ENCODE data around the gene ZNF223.

ZNF223 gene

GRCh38 chr19:44051650-44052402 is at the start of gene ZNF223:
Gene ZNF223 (plus strand): TSS chr19:44052036. CDS start chr19:44055177, 3,141 bp downstream.
- DNase-seq (ENCODE audit: low read depth), result peak; percentile 91

- no peak for DNase-seq (ENCODE audit: low read depth)
These were observed 49.6 kb upstream of the ZNF223 start for GRCh38 chr19:44002212-44002565.

DNA sequence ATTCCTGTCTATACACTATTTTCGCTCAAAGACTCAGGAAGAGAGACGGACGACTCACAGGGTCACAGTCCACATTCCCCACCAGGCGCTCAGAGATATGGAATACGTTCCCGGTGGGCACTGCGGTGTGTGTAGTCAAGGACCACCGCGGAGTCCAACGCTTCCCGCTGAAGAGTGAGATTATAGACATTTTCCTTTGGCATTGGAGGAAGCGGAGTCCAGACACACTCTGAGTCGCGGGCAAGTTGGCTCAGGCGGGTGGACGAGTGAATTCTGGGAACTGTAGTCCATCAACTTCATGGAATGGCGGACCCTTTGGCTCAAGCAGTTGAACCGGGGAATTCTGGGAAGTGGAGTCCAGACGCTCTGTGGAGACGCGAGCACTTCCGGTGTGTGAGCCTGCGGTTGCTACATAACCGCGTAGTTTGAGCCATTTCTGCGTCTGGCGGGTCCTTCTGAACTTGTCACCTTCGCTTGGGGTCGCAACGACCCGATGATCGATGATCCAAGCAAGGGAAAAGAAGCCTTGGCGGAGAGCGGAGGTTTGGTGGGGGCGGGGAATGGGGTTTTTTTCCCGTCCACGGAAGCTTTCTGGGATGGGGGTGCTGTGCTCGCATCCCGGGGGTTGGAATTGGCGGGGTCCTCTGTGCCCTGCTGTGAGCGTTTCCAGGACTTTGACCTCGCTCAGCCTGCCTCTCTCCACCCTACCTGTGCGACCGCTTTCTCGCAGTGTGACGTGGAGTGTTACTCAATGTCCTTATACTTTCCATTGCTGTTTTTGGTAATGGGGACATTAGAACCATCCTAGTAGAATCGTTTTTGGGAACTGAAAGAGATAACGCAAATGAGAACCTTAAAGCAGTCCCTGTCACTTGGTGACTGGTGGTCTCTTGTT is 49.0 kb upstream of the ZNF223 start, which contains the start of gene ZNF230:
TSS of gene ZNF230 (plus strand) at position 392 of the 895 bp plus-strand sequence. CDS start 4,122 bp downstream, outside the sequence.
- DNase-seq (ENCODE audit: low read depth), result peak; percentile 93

DNA sequence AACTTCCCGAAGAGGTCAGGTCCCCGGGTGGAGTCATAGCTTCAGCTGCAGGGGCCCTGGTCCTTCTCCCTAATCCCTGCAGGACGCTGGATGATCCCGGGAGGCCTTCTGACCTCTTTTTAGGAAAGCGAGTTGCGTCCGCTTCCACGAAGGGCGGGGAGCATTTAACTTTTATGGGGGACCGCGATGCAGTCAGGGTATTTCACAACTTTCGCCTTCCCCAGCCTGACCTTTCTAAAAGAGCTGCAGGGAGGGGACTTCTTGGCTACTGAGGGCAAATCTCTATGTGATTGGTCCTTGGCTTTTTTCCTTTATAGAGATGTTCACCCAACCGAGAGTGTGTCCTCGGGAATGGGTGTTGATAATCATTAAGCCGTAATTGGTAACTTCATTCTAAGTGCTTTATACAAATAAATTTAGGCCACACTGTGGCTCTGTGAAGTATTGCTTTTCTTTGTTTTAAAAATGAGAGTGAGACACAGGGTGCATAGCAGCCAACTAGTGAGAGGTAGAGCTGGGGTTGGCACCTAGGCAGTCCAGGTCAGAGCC is 48.3 kb upstream of the ZNF223 start:
- DNase-seq (ENCODE audit: low read depth), result no peak

- DNase-seq (ENCODE audit: low read depth), result no peak
These were observed 45.9 kb upstream of the ZNF223 start for GRCh38 chr19:44005973-44006372.

GRCh38 chr19:44007473-44007872 is 44.4 kb upstream of the ZNF223 start:
- DNase-seq (ENCODE audit: low read depth), result no peak

DNA sequence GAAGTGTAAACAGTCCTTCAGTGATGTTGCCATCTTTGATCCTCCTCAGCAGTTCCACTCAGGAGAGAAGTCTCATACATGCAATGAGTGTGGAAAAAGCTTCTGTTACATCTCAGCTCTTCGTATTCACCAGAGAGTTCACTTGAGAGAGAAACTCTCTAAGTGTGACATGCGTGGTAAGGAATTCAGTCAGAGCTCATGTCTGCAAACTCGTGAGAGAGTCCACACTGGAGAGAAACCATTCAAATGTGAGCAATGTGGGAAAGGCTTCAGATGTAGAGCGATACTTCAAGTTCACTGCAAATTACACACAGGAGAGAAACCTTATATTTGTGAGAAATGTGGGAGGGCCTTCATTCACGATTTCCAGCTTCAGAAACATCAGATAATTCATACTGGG is 41.4 kb upstream of the ZNF223 start:
- DNase-seq (ENCODE audit: low read depth), result no peak

DNA sequence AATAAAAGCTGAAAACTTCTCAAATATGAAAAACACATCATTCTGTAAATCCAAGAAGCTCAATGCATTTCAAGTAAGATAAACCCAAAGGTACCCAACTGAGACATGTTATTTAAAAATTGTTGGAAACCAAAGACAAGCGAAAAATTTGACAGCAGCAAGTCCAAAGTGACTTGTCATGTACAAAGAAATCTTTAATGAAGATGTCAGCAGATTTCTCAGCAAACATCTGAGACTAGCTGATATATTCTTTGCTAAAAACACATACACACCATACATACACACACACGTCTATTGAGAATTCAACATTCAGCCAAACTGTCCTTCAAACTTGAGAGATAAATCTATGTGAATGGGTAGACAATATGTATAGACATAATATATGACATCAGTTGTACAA is 32.3 kb upstream of the ZNF223 start:
- DNase-seq (ENCODE audit: low read depth), result no peak

DNA sequence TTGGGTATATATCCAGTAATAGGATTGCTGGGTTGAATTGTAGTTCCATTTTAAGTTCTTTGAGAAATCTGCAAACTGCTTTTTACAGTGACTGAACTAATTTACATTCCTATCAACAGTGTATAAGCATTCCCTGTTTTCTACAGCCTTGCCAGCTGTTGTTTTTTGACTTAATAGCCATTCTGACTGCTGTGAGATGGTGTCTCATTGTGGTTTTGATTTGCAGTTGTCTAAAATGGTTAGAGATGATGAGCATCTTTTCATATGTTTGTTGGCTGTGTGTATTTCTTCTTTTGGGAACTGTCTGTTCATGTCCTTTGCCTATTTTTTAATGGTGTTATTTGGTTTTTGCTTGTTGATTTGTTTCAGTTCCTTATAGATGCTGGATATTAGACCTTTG is 30.6 kb upstream of the ZNF223 start:
- DNase-seq (ENCODE audit: low read depth), result no peak

- no peak for DNase-seq (ENCODE audit: low read depth)
These were observed 27.0 kb upstream of the ZNF223 start for GRCh38 chr19:44024900-44025216.

GRCh38 chr19:44025217-44025936 is 26.5 kb upstream of the ZNF223 start, which contains the start of gene ZNF222:
Gene ZNF222 (plus strand): TSS chr19:44025379. CDS start chr19:44025437, 58 bp downstream.
- peak; percentile 77 for DNase-seq (ENCODE audit: low read depth)

- no peak for DNase-seq (ENCODE audit: low read depth)
These were observed 25.2 kb upstream of the ZNF223 start for GRCh38 chr19:44026622-44027021.

DNA sequence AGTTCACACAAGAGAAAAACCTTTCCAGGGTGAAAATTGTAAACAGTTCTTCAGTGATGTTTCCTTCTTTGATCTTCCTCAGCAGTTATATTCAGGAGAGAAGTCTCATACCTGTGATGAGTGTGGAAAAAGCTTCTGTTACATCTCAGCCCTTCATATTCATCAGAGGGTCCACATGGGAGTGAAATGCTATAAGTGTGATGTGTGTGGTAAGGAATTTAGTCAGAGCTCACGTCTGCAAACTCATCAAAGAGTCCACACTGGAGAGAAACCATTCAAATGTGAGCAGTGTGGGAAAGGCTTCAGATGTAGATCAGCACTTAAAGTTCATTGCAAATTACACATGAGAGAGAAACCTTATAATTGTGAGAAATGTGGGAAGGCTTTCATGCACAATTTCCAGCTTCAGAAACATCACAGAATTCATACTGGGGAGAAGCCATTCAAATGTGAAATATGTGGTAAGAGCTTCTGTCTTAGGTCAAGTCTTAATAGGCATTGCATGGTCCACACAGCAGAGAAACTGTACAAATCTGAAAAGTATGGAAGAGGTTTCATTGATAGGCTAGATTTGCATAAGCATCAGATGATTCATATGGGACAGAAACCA is 19.7 kb upstream of the ZNF223 start:
- no peak for DNase-seq (ENCODE audit: low read depth)

DNA sequence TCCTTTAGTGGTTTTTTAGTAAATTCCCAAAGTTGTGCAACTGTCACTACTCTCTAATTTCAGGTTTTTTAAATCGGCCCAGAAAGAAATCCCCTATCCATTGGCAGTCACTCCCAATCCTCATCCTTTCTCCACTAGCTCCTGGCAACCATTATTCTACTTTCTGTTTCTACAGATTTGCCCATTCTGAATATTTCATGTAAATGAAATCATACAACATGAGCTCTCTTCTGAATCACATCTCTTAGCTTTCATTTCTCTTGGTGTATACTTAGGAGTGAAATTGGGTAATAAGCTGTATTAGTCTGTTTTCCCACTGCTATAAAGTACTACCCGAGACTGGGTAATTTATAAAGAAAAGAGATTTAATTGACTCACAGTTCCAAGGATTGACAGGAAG is 9.7 kb upstream of the ZNF223 start:
- DNase-seq (ENCODE audit: low read depth), result no peak

DNA sequence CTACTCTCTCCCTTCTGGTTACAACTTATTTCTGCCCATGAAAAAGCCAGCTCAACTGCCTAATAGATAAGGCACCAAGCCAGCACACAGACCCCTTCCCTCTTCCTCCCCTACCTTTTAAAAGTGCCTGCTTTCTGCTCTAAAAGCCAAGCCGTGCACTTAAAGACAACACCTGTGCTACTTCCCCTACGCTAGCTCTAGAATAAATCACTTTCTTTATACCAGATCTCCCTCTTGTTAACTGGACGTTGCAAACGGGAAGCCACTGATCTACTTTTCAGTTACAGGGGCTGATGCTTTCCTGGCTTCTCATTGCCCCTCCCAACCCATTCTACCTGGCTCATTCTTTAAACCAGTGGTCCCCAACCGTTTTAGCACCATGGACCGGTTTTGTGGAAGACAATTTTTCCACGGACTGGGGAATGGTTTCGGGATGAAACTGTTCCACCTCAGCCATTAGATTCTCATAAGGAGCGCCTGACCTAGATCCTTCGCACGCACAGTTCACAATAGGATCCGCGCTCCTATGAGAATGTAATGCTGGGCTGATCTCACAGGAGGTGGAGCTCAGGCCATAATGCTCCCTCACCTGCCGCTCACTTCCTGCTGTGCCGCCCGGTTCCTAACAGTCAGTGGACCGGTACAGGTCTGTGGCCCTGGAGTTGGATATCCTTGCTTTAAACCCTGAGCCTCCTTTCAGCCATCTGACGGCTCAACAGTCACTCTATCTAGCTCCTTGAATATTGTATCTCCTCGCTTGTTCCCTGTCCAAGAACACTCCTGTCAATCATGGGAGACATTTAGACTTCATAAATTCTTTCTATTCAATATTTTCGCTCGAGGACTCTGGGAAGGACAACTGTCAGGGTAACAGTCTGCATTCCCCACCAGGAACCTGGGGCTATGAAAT is 841 bp upstream of the ZNF223 start:
- DNase-seq (ENCODE audit: low read depth), result no peak

GRCh38 chr19:44055870-44056269 is 4.0 kb downstream of the ZNF223 start:
- DNase-seq (ENCODE audit: low read depth), result no peak

GRCh38 chr19:44059229-44059628 is 7.4 kb downstream of the ZNF223 start:
- no peak for DNase-seq (ENCODE audit: low read depth)

GRCh38 chr19:44061038-44061437 is 9.2 kb downstream of the ZNF223 start:
- DNase-seq (ENCODE audit: low read depth), result no peak

GRCh38 chr19:44066305-44066704 is 14.5 kb downstream of the ZNF223 start:
- DNase-seq (ENCODE audit: low read depth), result no peak

- DNase-seq (ENCODE audit: low read depth), result no peak
These were observed 17.6 kb downstream of the ZNF223 start for GRCh38 chr19:44069415-44069814.

Data from HS-27A (cell line).